ENCODE results near the gene PARVG. TPM values are rescaled to one million over a fixed set of nuclear protein-coding genes. Genes with fewer than 3 reads are reported as not detected.

PARVG gene
- total RNA-seq, 2 donors from 2014 or later: 34.9 to 71.3 TPM

DNA sequence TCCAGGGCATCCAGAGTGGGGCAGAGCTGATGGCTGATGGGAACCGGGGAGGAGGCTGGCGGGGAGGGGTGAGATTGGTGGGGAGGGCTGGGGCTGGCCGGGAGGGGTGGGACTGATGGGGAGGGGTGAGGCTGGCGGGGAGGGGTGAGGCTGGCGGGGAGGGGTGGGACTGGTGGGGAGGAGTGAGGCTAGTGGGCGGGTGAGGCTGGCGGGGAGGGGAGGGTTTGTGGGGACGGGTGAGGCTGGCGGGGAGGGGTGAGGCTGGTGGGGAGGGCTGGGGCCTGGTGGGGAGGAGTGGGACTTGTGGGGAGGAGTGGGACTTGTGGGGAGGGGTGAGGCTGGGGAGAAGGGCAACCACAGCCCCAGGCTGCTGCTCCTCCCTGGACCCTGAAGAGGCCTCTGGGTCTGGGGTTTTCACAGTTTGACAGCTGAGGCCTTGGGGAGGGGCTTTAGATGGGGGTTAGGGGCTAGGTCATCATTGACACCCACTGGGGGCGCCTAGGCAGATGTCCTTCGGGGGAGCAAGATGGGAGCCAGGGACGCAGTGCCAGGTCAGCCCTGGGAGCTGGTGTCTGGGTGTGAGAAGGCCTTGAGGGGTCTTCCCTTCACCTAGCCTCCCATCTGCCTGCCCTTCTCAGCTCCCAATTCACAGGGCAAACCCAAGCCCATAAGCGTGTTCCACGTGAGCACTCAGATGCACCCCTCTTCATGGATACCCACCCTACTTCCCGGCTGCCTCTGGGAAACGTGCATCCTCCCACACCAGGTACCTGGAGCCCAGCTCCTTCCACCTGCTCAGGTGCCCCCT, 26.7 kb downstream of the PARVG start:
- ATAC-seq (ENCODE audit: insufficient number of reproducible peaks, low FRiP score, low read depth) (no peak), DNase-seq (ENCODE audit: low spot score) (no peak)
- Histone ChIP-seq H3K27ac (no peak overlapping the region), H3K27me3 (replicated peaks; ENCODE audit: insufficient read depth) (no peaks in the 10 kb centered on the region), H3K9me3 (peaks cover 5% of the 10 kb centered on the region), H3K36me3 (no peaks in the 10 kb centered on the region), H3K4me1 (ENCODE audit: control insufficient read depth in 1 of 2, low read depth in 2 of 2) (peaks cover 6 to 24% of the 10 kb centered on the region in 2 donors), H3K4me3 (no peak overlapping the region)
- TF ChIP-seq, protein P1, sequence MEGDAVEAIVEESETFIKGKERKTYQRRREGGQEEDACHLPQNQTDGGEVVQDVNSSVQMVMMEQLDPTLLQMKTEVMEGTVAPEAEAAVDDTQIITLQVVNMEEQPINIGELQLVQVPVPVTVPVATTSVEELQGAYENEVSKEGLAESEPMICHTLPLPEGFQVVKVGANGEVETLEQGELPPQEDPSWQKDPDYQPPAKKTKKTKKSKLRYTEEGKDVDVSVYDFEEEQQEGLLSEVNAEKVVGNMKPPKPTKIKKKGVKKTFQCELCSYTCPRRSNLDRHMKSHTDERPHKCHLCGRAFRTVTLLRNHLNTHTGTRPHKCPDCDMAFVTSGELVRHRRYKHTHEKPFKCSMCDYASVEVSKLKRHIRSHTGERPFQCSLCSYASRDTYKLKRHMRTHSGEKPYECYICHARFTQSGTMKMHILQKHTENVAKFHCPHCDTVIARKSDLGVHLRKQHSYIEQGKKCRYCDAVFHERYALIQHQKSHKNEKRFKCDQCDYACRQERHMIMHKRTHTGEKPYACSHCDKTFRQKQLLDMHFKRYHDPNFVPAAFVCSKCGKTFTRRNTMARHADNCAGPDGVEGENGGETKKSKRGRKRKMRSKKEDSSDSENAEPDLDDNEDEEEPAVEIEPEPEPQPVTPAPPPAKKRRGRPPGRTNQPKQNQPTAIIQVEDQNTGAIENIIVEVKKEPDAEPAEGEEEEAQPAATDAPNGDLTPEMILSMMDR (IDR thresholded peaks at IDR 0.05): no peak

DNA sequence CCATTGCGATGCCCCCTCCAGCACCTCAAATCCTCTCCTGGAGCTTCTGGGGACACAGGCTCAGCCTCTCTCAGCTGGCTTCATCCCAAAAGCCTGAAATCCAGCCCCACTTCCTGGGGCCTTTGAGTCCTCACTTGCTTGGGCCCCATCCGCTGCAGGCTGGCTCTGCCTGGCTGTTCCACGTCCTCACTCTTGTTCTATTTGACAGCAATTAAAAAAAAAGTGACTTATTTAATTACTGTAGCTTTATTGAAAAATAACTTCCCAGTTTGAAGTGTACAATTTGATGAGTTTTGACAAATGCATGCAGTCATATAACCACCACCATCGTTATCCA, 27.2 kb downstream of the PARVG start:
- Histone ChIP-seq H3K27me3 (replicated peaks; ENCODE audit: insufficient read depth) (no peaks in the 10 kb centered on the region), H3K4me3 (no peak overlapping the region), H3K36me3 (no peaks in the 10 kb centered on the region), H3K27ac (no peak overlapping the region), H3K9me3 (peaks cover 5% of the 10 kb centered on the region), H3K4me1 (ENCODE audit: control insufficient read depth in 1 of 2, low read depth in 2 of 2) (peaks cover 11 to 25% of the 10 kb centered on the region in 2 donors)
- TF ChIP-seq, protein P1 (IDR thresholded peaks at IDR 0.05): no peak
- no peak for ATAC-seq (ENCODE audit: insufficient number of reproducible peaks, low FRiP score, low read depth)
- no peak for DNase-seq (ENCODE audit: low spot score)

DNA sequence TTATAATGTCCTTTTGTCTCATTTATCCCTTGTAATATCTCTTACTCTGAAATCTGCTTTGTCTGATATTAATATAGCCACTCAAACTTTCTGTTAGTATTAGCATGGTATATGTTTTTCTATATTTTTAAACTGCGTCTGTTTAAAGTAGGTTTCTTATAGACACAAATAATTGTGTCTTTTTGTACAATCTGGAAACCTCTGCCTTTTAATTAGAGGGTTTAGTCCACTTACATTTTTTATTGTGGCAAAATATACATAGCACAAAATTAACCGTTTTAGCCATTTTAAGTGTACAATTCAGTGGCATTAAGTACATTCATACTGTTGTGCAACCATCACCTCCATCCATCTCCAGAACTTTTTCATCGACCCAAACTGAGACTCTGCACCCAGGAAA, 28.6 kb downstream of the PARVG start:
- Histone ChIP-seq H3K36me3 (no peaks in the 10 kb centered on the region), H3K4me1 (ENCODE audit: control insufficient read depth in 1 of 2, low read depth in 2 of 2) (peaks cover 11 to 26% of the 10 kb centered on the region in 2 donors), H3K27ac (no peak overlapping the region), H3K4me3 (no peak overlapping the region), H3K9me3 (peaks cover 5% of the 10 kb centered on the region), H3K27me3 (replicated peaks; ENCODE audit: insufficient read depth) (no peaks in the 10 kb centered on the region)
- ATAC-seq (ENCODE audit: insufficient number of reproducible peaks, low FRiP score, low read depth): no peak
- TF ChIP-seq, protein P1 (IDR thresholded peaks at IDR 0.05): no peak
- DNase-seq (ENCODE audit: low spot score): no peak

DNA sequence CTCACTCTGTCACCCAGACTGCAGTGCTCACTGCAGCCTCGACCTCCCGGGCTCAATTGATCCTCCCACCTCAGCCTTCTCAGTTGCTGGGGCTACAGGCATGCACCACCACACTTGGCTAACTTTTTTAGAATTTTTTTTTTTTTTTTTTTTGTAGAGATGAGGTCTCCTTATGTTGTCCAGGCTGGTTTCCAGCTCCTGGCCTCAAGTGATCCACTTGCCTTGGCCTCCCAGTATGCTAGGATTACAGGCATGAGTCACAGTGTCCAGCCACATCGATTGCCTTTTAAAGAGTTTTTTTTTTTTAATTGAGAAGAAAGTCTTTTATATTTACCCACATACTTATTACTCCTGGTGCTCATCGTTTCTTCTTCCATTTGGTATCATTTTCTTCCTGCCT, 30.0 kb downstream of the PARVG start:
- H3K36me3 ChIP-seq: no peaks in the 10 kb centered on the region
- H3K4me3 ChIP-seq: no peak overlapping the region

DNA sequence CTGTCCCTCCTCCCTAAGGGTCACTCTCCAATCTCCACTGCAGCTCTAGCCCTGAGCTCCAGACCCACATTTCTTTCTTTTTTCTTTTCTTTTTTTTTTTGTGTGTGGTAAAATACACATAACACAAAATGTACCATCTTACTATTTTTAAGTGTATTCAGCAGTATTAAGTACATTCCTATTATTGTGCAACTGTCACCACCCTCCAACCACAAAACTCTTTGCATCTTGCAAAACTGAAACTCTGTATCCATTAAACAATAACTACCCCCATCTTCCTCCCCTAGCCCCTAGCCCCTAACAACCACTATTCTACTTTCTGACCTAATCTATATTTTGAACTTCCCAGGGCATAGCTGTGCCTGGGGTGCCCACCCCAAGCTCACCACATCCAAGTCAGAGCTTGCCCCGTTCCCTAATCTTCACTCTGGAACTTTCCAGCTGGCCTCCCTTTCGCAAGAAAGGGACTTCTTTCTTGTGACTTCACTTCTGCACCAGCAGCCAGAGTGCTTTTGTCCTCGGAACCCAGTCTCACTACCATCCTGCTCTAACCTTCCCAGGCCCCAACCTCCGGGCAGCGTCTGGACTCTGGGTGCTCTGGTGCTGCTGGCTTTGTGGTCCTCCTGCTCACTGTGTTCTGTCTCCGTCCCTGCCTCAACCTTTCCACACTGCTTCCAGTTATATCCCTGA, 30.7 kb downstream of the PARVG start:
- H3K27me3 ChIP-seq (replicated peaks; ENCODE audit: insufficient read depth): no peaks in the 10 kb centered on the region
- TF ChIP-seq, protein P1 (IDR thresholded peaks at IDR 0.05): no peak
- no peak for ATAC-seq (ENCODE audit: insufficient number of reproducible peaks, low FRiP score, low read depth)
- H3K27ac ChIP-seq: peak overlapping the region; percentile 65 to 78
- peaks cover 11 to 26% of the 10 kb centered on the region in 2 donors for H3K4me1 ChIP-seq (ENCODE audit: control insufficient read depth in 1 of 2, low read depth in 2 of 2)
- peak overlapping the region; percentile 35 for H3K4me3 ChIP-seq
- H3K9me3 ChIP-seq: peaks cover 5% of the 10 kb centered on the region
- H3K36me3 ChIP-seq: no peaks in the 10 kb centered on the region
- DNase-seq (ENCODE audit: low spot score): no peak

More for the DNA sequence above, 30.0 kb downstream of the PARVG start:
- Histone ChIP-seq H3K27me3 (replicated peaks; ENCODE audit: insufficient read depth) (no peaks in the 10 kb centered on the region), H3K27ac (peak overlapping the region in 1 of 2 donors; percentile 78), H3K9me3 (peaks cover 5% of the 10 kb centered on the region), H3K4me1 (ENCODE audit: control insufficient read depth in 1 of 2, low read depth in 2 of 2) (peaks cover 11 to 26% of the 10 kb centered on the region in 2 donors)
- ATAC-seq (ENCODE audit: insufficient number of reproducible peaks, low FRiP score, low read depth) (no peak), DNase-seq (ENCODE audit: low spot score) (no peak)
- TF ChIP-seq, protein P1 (IDR thresholded peaks at IDR 0.05): no peak

Measured in thoracic aorta (tissue), 2 donors.